Ovary (tissue), 9 donors: Measurements from ENCODE around the gene SSC5D. TPM values are rescaled to one million over a fixed set of nuclear protein-coding genes. Genes with fewer than 3 reads are reported as not detected.

Experiments used
- DNase-seq, 5 donors: peaks; one replicate each; pipeline ENCODE4 v3.0.0-alpha.2; 2019 to 2020
- H3K27ac ChIP-seq, 2 donors: fragments of 200-600 bp; one replicate each; pipeline versions ENCODE4 v1.5.1 to v1.8.0; 2019 to 2022
- H3K27me3 ChIP-seq: fragments of 200-600 bp; one replicate; pipeline ENCODE4 v1.8.0; 2022
- H3K36me3 ChIP-seq: fragments of 200-600 bp; sonication (generic); one replicate; pipeline ENCODE4 v1.5.1; 2019
- H3K4me1 ChIP-seq: one replicate; pipeline ENCODE4 v1.8.1; 2013; ENCODE audit warnings: mild to moderate bottlenecking, moderate library complexity; ENCODE audit not compliant: insufficient read depth
- H3K4me3 ChIP-seq: fragments of 200-600 bp; sonication (generic); one replicate; pipeline ENCODE4 v1.5.1; 2017
- H3K9me3 ChIP-seq, 2 donors: fragments of 200-600 bp in 1 of 2; sonication (generic) in 1 of 2; one replicate each; pipeline versions ENCODE4 v1.5.1 to v1.8.1; 2013 to 2019; ENCODE audit warnings: mild to moderate bottlenecking in 1 of 2, moderate library complexity in 1 of 2
- EP300 ChIP-seq: sonication (generic); formaldehyde crosslinking; IDR thresholded peaks from one replicate; pipeline ENCODE4 v1.6.1; 2017; ENCODE audit warnings: antibody characterized with exemption
- POLR2A ChIP-seq: fragments of 450-650 bp; IDR thresholded peaks from one replicate; pipeline ENCODE4 v1.6.1; 2017; ENCODE audit warnings: antibody characterized with exemption, mild to moderate bottlenecking, moderate library complexity
- WGBS, 3 donors: extraction: QIAGEN DNeasy Blood & Tissue Kit in 1 of 3; methylation state at CpG; one replicate each; pipeline versions ENCODE4 v1.1.5 to v1.1.7; 2013 to 2017; 5-methylcytosine and 5-hydroxymethylcytosine counted together
- intact Hi-C, 4 donors: fragments of 100-400 bp; cut with DNase I; formaldehyde crosslinking; loops; one replicate each; pipeline versions ENCODE4 v1.11.0 to v1.15.1; 2022 to 2023
- polyA plus RNA-seq, 2 donors: library from polyadenylated mRNA; stranded (reverse); fragments of 200-250 nt in 1 of 2; fragments of 350-450 nt in 1 of 2; fragmentation: Illumina TruSeq in 1 of 2; extraction: RNeasy Lipid Tissue Mini Kit (QIAGEN cat#74804) in 1 of 2; gene quantifications; one replicate each; pipeline ENCODE4 v1.2.3, GENCODE V29; 2013 to 2014
- total RNA-seq, 7 donors: library from RNA; depleted of rRNA in 2 of 7; stranded (reverse); fragments of >200 nt in 2 of 7; fragmentation: NEBNext Ultra II Directional in 3 of 7; extraction: Animal tissue kit (Norgen Biotek cat#: 25700) in 3 of 7; gene quantifications; one replicate each; pipeline versions ENCODE4 v1.1.0 to v1.2.4, GENCODE V29; 2016 to 2023
- TF ChIP-seq, protein P1 (sequence below), 3 donors: fragments of 450-650 bp in 2 of 3; fragments of 200-600 bp in 1 of 3; IDR thresholded peaks; one replicate each; pipeline versions ENCODE4 v1.5.1 to v1.8.0; 2016 to 2022; ENCODE audit warnings: antibody characterized with exemption in 3 of 3, mild to moderate bottlenecking in 1 of 3
- donor health status: DM: no; HTN: no; CAD: no; lungs with moderate emphysema.
- donor health status: DM: no; HTN: no; CAD: no.
- donor health status: Bipolar disorder and iron deficiency.
- donor health status: DM: yes; HTN: yes; CAD: no.
- donor health status: DM: no; HTN: no; CAD: no.
- donor health status: DM: yes; HTN: yes; CAD: no.

The SSC5D gene
- total and polyA plus RNA-seq, 9 donors = 5.7 to 29.7 (median 12.4) TPM

DNA sequence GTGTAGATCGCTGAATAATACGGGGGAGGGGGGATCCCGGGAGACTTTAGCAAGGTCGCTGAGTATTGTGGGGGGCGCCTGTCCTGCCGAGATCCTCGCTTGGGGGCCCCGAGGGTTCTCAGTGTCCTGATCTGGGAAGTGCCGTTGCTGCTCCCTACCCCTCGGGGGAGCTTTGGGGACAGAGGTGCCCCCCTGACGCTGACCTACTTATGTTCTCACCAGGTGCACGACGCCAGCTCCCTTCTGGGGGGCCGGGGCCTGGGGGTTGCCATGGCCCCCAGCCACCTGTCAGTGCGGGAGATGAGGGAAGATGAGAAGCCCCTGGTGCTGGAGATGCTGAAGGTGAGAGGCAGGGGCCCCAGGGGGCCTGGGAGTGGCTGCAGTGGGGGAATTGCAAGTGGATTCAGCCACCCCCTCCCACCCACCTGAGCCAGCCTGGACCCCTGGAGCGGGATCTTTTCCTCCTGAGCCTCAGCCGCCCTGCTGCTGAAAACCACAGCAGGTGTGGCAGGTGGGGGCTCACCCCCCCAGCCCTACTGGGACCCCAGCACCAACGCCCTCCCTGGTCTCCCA, 2.7 kb upstream of the SSC5D start:
- peaks cover 28% of the 10 kb centered on the region for H3K4me1 ChIP-seq
- WGBS, 3 donors = 24 to 42% (median 28%) methylated on average over 16 to 18 of the region's 18 CpGs

GRCh38 chr19:55486043-55486970, 1.9 kb upstream of the SSC5D start:
- peak overlapping the region; percentile 85 to 89 for H3K27ac ChIP-seq
- intact Hi-C loops = no loop called here
- H3K4me3 ChIP-seq = peak overlapping the region; percentile 5
- WGBS, 3 donors = 68 to 77% (median 68%) methylated on average over 27 to 53 of the region's 53 CpGs
- no peaks in the 10 kb centered on the region for H3K27me3 ChIP-seq
- peak in 4 of 5 donors; percentile 32 to 72 (median 69) for DNase-seq
- H3K9me3 ChIP-seq = no peaks in the 10 kb centered on the region
- H3K4me1 ChIP-seq = peaks cover 28% of the 10 kb centered on the region
- TF ChIP-seq POLR2A (no peak), EP300 (no peak)
- TF ChIP-seq, protein P1, sequence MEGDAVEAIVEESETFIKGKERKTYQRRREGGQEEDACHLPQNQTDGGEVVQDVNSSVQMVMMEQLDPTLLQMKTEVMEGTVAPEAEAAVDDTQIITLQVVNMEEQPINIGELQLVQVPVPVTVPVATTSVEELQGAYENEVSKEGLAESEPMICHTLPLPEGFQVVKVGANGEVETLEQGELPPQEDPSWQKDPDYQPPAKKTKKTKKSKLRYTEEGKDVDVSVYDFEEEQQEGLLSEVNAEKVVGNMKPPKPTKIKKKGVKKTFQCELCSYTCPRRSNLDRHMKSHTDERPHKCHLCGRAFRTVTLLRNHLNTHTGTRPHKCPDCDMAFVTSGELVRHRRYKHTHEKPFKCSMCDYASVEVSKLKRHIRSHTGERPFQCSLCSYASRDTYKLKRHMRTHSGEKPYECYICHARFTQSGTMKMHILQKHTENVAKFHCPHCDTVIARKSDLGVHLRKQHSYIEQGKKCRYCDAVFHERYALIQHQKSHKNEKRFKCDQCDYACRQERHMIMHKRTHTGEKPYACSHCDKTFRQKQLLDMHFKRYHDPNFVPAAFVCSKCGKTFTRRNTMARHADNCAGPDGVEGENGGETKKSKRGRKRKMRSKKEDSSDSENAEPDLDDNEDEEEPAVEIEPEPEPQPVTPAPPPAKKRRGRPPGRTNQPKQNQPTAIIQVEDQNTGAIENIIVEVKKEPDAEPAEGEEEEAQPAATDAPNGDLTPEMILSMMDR (IDR thresholded peaks at IDR 0.05) = peak in 1 of 3 donors; percentile 17
- H3K36me3 ChIP-seq = no peaks in the 10 kb centered on the region

More for the DNA sequence above, 2.7 kb upstream of the SSC5D start:
- TF ChIP-seq EP300 (no peak), POLR2A (no peak)
- TF ChIP-seq, protein P1 (IDR thresholded peaks at IDR 0.05) = no peak
- Histone ChIP-seq H3K36me3 (no peaks in the 10 kb centered on the region), H3K4me3 (peak overlapping the region; percentile 72), H3K27ac (peak overlapping the region; percentile 85 to 89), H3K27me3 (no peaks in the 10 kb centered on the region), H3K9me3 (no peaks in the 10 kb centered on the region)
- peak in 2 of 5 donors; percentile 50 to 52 for DNase-seq
- intact Hi-C loops = no loop called here

DNA sequence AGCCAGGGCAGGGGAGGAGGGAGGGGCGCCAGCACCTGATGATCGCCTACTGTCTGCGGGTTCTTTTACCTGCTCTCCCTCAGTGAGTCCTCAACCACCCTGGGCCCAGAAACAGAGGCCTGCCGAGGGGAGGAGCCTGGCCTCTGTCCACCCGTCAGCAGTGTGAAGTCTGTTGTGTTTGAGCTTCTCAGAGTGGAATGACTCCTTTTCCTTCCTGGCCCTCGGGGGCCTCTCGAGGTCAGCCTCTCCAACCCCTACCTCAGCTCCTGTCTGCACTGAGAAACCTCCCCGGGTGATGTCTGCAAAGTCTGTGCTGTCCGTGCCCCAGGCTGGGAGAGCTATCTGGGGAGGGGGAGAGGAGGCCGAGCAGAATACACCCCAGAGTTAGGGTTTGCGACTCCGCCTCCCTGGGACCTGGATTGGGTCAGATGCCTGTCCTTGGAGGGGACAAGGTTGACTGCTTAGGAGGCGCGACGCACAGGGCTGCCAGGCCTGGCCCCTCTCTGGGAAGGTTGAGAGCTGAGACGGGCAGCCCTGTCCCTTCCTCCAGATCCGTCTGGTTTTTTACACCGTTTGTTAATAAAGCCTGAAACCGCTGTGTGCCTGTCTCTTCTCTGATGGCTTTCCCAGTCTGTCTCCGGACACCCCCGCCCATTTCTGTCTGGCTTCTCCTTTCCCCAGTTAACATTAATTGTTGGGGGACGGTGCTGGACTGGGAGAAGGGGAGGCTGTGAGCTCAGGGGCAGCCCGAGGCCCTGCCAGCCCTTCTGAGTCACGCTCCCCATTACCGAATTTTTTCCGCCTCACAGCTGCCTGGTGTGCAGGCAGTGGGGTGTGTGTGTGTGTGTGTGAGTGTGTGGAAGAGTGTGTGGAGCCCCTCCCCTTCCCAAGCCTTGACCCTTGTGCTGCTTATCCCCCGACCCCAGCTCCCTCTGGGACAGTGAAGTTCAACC, 989 bp upstream of the SSC5D start:
- H3K4me3 ChIP-seq = peak overlapping the region; percentile 5
- peaks cover 28% of the 10 kb centered on the region for H3K4me1 ChIP-seq
- no peaks in the 10 kb centered on the region for H3K27me3 ChIP-seq
- no peaks in the 10 kb centered on the region for H3K9me3 ChIP-seq
- intact Hi-C loops = no loop called here
- peak overlapping the region; percentile 85 to 89 for H3K27ac ChIP-seq
- H3K36me3 ChIP-seq = no peaks in the 10 kb centered on the region
- WGBS, 3 donors = 10 to 27% (median 13%) methylated on average over 26 to 27 of the region's 27 CpGs
- DNase-seq = peak; percentile 87 to 93 (median 92)
- TF ChIP-seq POLR2A = peak; percentile 45
- TF ChIP-seq, protein P1 (IDR thresholded peaks at IDR 0.05) = no peak
